ENCODE results near the gene ARHGAP9.
"Not testable (repeated sequence)": the region's sequence is repeated elsewhere in the genome, so short reads cannot be mapped to it uniquely, and the experiment has no call there.

ARHGAP9 gene

DNA sequence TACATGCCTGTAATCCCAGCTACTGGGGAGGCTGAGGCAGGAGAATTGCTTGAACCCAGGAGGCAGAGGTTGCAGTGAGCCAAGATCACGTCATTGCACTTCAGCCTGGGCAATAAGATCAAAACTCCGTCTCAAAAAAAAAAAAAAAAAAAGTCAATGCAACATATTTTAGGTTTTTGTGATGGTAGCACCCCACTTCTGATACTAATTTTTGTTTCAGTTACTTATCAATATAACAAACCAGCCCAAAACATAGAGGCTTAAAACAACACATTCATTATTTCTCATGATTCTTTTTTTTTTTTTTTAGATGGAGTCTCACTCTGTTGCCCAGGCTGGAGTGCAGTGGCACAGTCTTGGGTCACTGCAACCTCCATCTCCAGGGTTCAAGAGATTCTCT, 38.3 kb downstream of the ARHGAP9 start:
- H3K9me3 ChIP-seq (ENCODE audit: control insufficient read depth, insufficient read depth, low read depth, low read length); H3K4me3 ChIP-seq (ENCODE audit: low read depth, low read length); H3K27ac ChIP-seq (ENCODE audit: extremely low read depth, low read depth, low read length); H3K4me1 ChIP-seq (ENCODE audit: control insufficient read depth, insufficient read depth, low read length); H3K36me3 ChIP-seq (ENCODE audit: control insufficient read depth in 2 of 2, insufficient read depth in 1 of 2, low read length in 2 of 2); POLR2A ChIA-PET: not testable (repeated sequence)
- CTCF ChIA-PET = interaction anchor here (1.1 kb wide), 1 partner anchor 11 kb away, joined by 4 read pairs; no protein-coding TSS in a partner anchor
- peak; percentile 94 for TF ChIP-seq ZNF707 (tag by site-specific recombination; IDR thresholded peaks at IDR 0.05)

DNA sequence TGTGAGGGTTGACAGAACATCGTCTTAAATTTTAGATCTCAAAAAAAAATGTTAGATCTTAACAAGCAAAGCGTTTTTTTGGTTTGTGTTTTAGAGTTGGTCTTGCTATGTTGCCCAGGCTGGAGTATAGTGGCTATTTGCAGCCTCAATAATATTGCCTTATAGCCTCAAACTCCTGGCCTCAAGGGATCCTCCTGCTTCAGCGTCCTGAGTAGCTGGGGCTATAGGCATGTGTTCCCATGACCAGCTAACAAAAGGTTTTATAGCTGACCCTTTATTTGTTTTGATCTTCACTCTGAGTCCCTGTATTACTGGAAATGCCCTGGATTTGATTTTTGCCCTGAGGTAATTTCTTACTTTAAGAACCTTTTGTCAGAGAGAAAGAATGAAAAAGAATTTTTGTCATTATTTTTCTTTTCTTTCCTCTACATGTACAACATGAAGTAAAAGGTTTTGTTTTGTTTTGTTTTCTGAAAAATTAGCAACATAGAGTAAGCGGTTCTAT, 39.9 kb downstream of the ARHGAP9 start:
- ChIA-PET POLR2A (interaction anchor here (0.6 kb wide), 1 partner anchor 187 kb away, joined by 4 read pairs; no protein-coding TSS in a partner anchor), CTCF (interaction anchor here (1.3 kb wide), 1 partner anchor 13 kb away, joined by 4 read pairs; no protein-coding TSS in a partner anchor)
- H3K9me3 ChIP-seq (ENCODE audit: control insufficient read depth, insufficient read depth, low read depth, low read length) = no peaks in the 10 kb centered on the region
- H3K4me1 ChIP-seq (ENCODE audit: control insufficient read depth, insufficient read depth, low read length) = no peaks in the 10 kb centered on the region
- H3K4me3 ChIP-seq (ENCODE audit: low read depth, low read length) = no peak overlapping the region
- no peak overlapping the region for H3K27ac ChIP-seq (ENCODE audit: extremely low read depth, low read depth, low read length)
- no peaks in the 10 kb centered on the region for H3K36me3 ChIP-seq (ENCODE audit: control insufficient read depth in 2 of 2, insufficient read depth in 1 of 2, low read length in 2 of 2)
- TF ChIP-seq, protein P1, sequence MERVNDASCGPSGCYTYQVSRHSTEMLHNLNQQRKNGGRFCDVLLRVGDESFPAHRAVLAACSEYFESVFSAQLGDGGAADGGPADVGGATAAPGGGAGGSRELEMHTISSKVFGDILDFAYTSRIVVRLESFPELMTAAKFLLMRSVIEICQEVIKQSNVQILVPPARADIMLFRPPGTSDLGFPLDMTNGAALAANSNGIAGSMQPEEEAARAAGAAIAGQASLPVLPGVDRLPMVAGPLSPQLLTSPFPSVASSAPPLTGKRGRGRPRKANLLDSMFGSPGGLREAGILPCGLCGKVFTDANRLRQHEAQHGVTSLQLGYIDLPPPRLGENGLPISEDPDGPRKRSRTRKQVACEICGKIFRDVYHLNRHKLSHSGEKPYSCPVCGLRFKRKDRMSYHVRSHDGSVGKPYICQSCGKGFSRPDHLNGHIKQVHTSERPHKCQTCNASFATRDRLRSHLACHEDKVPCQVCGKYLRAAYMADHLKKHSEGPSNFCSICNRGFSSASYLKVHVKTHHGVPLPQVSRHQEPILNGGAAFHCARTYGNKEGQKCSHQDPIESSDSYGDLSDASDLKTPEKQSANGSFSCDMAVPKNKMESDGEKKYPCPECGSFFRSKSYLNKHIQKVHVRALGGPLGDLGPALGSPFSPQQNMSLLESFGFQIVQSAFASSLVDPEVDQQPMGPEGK (tag by site-specific recombination; IDR thresholded peaks at IDR 0.05) = no peak
- no peak for TF ChIP-seq PRDM1 (tag by site-specific recombination; IDR thresholded peaks at IDR 0.05)
- TF ChIP-seq, protein P2, sequence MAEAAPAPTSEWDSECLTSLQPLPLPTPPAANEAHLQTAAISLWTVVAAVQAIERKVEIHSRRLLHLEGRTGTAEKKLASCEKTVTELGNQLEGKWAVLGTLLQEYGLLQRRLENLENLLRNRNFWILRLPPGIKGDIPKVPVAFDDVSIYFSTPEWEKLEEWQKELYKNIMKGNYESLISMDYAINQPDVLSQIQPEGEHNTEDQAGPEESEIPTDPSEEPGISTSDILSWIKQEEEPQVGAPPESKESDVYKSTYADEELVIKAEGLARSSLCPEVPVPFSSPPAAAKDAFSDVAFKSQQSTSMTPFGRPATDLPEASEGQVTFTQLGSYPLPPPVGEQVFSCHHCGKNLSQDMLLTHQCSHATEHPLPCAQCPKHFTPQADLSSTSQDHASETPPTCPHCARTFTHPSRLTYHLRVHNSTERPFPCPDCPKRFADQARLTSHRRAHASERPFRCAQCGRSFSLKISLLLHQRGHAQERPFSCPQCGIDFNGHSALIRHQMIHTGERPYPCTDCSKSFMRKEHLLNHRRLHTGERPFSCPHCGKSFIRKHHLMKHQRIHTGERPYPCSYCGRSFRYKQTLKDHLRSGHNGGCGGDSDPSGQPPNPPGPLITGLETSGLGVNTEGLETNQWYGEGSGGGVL (tag by site-specific recombination; IDR thresholded peaks at IDR 0.05) = no peak
- TF ChIP-seq KLF1 (tag by site-specific recombination; IDR thresholded peaks at IDR 0.05) = no peak

DNA sequence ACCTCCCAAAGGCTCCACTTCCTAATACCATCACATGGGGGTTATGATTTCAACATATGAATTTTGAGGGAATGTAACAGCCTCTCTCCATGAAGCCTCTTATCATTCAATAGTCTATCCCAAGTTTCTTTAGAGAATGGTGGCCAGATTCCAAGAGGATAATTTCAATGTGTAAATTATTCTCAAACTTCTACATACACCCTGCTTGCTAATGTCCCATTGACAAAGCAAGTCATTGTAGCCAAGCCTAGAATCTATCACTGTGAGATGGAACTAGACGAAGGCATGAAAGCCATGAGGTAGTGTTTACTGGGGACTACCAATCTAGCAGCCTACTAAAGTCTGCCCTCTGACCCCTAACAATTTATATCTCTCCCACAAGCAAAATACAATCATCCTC, 41.3 kb downstream of the ARHGAP9 start:
- POLR2A ChIA-PET = no interaction called here
- H3K4me3 ChIP-seq (ENCODE audit: low read depth, low read length) = no peak overlapping the region

More for the DNA sequence above, 41.3 kb downstream of the ARHGAP9 start:
- Histone ChIP-seq H3K9me3 (ENCODE audit: control insufficient read depth, insufficient read depth, low read depth, low read length) (no peaks in the 10 kb centered on the region), H3K27ac (ENCODE audit: extremely low read depth, low read depth, low read length) (no peak overlapping the region), H3K4me1 (ENCODE audit: control insufficient read depth, insufficient read depth, low read length) (no peaks in the 10 kb centered on the region), H3K36me3 (ENCODE audit: control insufficient read depth in 2 of 2, insufficient read depth in 1 of 2, low read length in 2 of 2) (no peaks in the 10 kb centered on the region)
- CTCF ChIA-PET = interaction anchor here (0.6 to 1.2 kb wide), 2 partner anchors 21 to 131 kb away, joined by 3 to 5 read pairs; partner anchors contain the start of gene GLI1
- no peak for TF ChIP-seq ZSCAN16 (tag by site-specific recombination; IDR thresholded peaks at IDR 0.05)
- no peak for TF ChIP-seq ZNF112 (tag by site-specific recombination; IDR thresholded peaks at IDR 0.05)
- TF ChIP-seq ZNF114 (tag by site-specific recombination; IDR thresholded peaks at IDR 0.05) = no peak
- TF ChIP-seq, protein P3, sequence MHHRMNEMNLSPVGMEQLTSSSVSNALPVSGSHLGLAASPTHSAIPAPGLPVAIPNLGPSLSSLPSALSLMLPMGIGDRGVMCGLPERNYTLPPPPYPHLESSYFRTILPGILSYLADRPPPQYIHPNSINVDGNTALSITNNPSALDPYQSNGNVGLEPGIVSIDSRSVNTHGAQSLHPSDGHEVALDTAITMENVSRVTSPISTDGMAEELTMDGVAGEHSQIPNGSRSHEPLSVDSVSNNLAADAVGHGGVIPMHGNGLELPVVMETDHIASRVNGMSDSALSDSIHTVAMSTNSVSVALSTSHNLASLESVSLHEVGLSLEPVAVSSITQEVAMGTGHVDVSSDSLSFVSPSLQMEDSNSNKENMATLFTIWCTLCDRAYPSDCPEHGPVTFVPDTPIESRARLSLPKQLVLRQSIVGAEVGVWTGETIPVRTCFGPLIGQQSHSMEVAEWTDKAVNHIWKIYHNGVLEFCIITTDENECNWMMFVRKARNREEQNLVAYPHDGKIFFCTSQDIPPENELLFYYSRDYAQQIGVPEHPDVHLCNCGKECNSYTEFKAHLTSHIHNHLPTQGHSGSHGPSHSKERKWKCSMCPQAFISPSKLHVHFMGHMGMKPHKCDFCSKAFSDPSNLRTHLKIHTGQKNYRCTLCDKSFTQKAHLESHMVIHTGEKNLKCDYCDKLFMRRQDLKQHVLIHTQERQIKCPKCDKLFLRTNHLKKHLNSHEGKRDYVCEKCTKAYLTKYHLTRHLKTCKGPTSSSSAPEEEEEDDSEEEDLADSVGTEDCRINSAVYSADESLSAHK (tag by site-specific recombination; IDR thresholded peaks at IDR 0.05) = no peak
- TF ChIP-seq ZNF335 (tag by site-specific recombination; conservative IDR thresholded peaks at IDR 0.05) = no peak
- TF ChIP-seq YY1 (tag by site-specific recombination; IDR thresholded peaks at IDR 0.05) = no peak
- TF ChIP-seq ZNF830 (tag by site-specific recombination; IDR thresholded peaks at IDR 0.05; ENCODE audit: low read depth) = no peak
- TF ChIP-seq ZNF530 (tag by site-specific recombination; IDR thresholded peaks at IDR 0.05; ENCODE audit: low read depth) = no peak
- no peak for TF ChIP-seq ZNF266 (tag by site-specific recombination; IDR thresholded peaks at IDR 0.05; ENCODE audit: low read depth)
- TF ChIP-seq, protein P4, sequence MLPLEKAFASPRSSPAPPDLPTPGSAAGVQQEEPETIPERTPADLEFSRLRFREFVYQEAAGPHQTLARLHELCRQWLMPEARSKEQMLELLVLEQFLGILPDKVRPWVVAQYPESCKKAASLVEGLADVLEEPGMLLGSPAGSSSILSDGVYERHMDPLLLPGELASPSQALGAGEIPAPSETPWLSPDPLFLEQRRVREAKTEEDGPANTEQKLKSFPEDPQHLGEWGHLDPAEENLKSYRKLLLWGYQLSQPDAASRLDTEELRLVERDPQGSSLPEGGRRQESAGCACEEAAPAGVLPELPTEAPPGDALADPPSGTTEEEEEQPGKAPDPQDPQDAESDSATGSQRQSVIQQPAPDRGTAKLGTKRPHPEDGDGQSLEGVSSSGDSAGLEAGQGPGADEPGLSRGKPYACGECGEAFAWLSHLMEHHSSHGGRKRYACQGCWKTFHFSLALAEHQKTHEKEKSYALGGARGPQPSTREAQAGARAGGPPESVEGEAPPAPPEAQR (tag by site-specific recombination; IDR thresholded peaks at IDR 0.05) = no peak
- TF ChIP-seq MEIS1 (CRISPR knock-in tag; IDR thresholded peaks at IDR 0.05; ENCODE audit: borderline replicate concordance) = no peak
- TF ChIP-seq SETDB1 (IDR thresholded peaks at IDR 0.05; ENCODE audit: insufficient read length, low read length) = no peak
- no peak for TF ChIP-seq ZNF10 (tag by site-specific recombination; IDR thresholded peaks at IDR 0.05)

Measured in HEK293 (cell line).